ENCODE results near the gene ACOT7. TPM values are rescaled to one million over a fixed set of nuclear protein-coding genes. Genes with fewer than 3 reads are reported as not detected.

Gene ACOT7
- total and polyA plus RNA-seq, 2 experiments from 2014 or later = 20.3 to 39.9 TPM

DNA sequence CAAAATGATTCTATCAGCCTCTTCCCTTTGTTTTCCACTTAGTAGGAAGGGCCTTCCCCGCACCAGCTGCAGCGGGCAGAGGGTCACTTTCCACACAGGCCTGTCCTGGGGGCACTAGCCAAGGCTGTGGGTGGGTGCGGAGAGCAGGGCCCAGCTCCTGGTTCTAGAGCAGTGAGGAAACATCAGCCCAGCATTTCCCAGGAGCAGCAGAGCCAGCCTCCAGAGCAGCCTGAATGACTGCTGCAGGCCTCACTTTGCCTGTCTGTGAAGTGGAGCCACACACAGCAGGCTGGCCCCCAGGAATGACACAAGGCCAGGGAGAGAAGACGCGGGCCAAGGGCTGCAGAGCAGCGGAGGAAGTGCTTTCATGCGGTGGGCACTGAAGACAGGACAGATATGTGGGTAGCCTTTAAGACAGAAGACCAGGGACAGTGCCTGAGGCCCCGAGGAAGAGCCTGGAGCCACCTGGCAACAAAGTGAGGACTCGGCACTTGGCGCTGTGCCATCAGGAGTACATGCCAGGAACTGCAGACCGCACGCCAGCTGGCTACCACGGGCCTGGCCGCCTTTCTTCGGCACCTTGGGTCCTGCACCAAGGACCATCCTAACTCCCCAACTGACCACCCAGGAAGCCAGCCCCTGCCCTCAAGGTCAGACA is 42.0 kb downstream of the ACOT7 start:
- Histone ChIP-seq H3K79me2 (peaks cover 5% of the 10 kb centered on the region), H3K4me1 (ENCODE audit: insufficient read depth) (peaks cover 14% of the 10 kb centered on the region), H3K9me3 (ENCODE audit: low read depth) (no peaks in the 10 kb centered on the region), H4K20me1 (ENCODE audit: insufficient read depth, poor library complexity, severe bottlenecking) (no peaks in the 10 kb centered on the region), H3K4me2 (no peak overlapping the region), H3K9me2 (replicated peaks; ENCODE audit: insufficient read depth) (no peaks in the 10 kb centered on the region), H3K27me3 (no peaks in the 10 kb centered on the region), H3K36me3 (replicated peaks; ENCODE audit: insufficient read depth, low read depth) (no peaks in the 10 kb centered on the region), H2AFZ (no peak overlapping the region), H3K27ac (no peak overlapping the region), H3K4me3 (no peak overlapping the region)
- DNase-seq (ENCODE audit: low spot score) = no peak
- no peak for TF ChIP-seq EZH2phosphoT487 (IDR thresholded peaks at IDR 0.05; ENCODE audit: low read depth, severe bottlenecking, unreplicated experiment)
- TF ChIP-seq, protein P1, sequence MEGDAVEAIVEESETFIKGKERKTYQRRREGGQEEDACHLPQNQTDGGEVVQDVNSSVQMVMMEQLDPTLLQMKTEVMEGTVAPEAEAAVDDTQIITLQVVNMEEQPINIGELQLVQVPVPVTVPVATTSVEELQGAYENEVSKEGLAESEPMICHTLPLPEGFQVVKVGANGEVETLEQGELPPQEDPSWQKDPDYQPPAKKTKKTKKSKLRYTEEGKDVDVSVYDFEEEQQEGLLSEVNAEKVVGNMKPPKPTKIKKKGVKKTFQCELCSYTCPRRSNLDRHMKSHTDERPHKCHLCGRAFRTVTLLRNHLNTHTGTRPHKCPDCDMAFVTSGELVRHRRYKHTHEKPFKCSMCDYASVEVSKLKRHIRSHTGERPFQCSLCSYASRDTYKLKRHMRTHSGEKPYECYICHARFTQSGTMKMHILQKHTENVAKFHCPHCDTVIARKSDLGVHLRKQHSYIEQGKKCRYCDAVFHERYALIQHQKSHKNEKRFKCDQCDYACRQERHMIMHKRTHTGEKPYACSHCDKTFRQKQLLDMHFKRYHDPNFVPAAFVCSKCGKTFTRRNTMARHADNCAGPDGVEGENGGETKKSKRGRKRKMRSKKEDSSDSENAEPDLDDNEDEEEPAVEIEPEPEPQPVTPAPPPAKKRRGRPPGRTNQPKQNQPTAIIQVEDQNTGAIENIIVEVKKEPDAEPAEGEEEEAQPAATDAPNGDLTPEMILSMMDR (IDR thresholded peaks at IDR 0.05; ENCODE audit: poor library complexity) = no peak
- TF ChIP-seq EZH2 (IDR thresholded peaks at IDR 0.05; ENCODE audit: borderline replicate concordance) = no peak
- 93% methylated on average over 14 of the region's 15 CpGs for WGBS (ENCODE audit: low lambda C conversion rate, missing lambda C conversion rate)

DNA sequence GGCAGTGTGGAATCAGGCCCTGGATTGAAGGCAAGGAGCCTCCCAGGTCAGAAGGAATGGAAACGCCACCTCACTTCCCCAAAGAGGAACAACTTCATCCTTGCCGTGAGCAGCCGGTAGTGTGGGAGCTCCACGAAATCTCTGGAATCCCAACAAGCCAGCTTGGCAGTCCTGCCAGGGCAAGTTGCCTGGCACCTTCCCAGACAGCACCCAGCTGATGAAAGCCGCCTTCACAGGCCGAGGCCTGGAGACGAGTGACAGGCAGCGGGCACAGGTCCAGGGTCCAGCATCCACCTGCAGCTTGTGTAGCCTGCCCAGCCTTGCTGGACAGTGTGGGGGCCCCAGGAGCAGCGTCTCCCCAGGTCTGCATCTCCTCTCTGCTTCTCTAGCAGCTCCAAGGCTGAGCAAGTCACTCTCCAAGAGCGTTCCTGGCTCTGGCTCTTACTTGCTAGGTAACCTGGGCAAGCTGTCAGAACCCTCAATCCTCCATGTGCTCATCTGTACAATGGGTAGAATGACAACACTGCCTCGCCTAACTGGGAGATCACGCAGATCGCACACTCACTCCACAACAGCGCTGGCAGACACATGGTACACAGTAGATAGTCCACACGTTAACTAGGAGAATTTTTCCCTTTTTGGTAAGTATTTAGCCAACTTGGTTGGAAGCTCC is 43.0 kb downstream of the ACOT7 start:
- no peaks in the 10 kb centered on the region for H3K9me2 ChIP-seq (replicated peaks; ENCODE audit: insufficient read depth)
- H2AFZ ChIP-seq = no peak overlapping the region
- peaks cover 14% of the 10 kb centered on the region for H3K4me1 ChIP-seq (ENCODE audit: insufficient read depth)
- H3K79me2 ChIP-seq = peaks cover 5% of the 10 kb centered on the region
- H4K20me1 ChIP-seq (ENCODE audit: insufficient read depth, poor library complexity, severe bottlenecking) = no peaks in the 10 kb centered on the region
- H3K9me3 ChIP-seq (ENCODE audit: low read depth) = no peaks in the 10 kb centered on the region
- 95% methylated on average over 15 of the region's 15 CpGs for WGBS (ENCODE audit: low lambda C conversion rate, missing lambda C conversion rate)
- no peak overlapping the region for H3K4me2 ChIP-seq
- TF ChIP-seq, protein P1 (IDR thresholded peaks at IDR 0.05; ENCODE audit: poor library complexity) = no peak
- no peak for TF ChIP-seq EZH2 (IDR thresholded peaks at IDR 0.05; ENCODE audit: borderline replicate concordance)
- no peak for TF ChIP-seq EZH2phosphoT487 (IDR thresholded peaks at IDR 0.05; ENCODE audit: low read depth, severe bottlenecking, unreplicated experiment)
- no peaks in the 10 kb centered on the region for H3K27me3 ChIP-seq
- no peak overlapping the region for H3K4me3 ChIP-seq
- no peaks in the 10 kb centered on the region for H3K36me3 ChIP-seq (replicated peaks; ENCODE audit: insufficient read depth, low read depth)
- H3K27ac ChIP-seq = no peak overlapping the region
- no peak for DNase-seq (ENCODE audit: low spot score)

DNA sequence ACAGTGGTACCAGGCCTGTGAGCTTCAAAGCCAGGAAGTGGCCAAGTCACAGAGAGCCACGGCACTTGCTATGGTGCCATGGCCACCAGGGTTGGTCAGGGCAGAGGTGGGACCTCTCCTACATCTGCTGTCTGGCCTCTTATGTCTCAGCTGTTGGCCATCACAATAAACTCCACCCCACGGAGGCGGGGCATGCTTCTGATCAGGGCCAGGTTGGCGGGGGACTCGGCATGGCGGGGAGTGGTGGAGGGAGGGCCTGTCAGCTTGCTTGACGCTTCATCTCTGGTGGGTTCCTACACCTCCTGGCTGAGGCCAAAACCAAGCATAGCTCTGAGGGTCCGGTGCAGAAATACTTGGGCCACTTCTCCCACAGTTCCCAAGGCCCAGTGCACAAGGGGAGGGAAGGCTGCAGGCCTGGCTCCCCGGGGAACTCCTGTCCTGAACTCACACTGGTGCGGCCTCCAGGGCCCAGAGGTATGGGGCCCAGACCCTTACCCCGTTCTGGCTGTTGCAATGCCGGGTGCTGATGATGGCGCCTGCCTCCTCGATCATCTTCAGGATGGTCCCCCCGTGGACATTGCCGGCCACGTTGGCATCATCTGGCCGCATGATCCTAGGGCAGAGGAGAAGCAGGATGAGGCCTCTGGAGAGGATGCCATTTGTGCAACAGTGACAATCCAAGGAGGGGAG is 44.2 kb downstream of the ACOT7 start:
- H3K27ac ChIP-seq = no peak overlapping the region
- no peak for DNase-seq (ENCODE audit: low spot score)
- no peak for TF ChIP-seq EZH2 (IDR thresholded peaks at IDR 0.05; ENCODE audit: borderline replicate concordance)
- TF ChIP-seq, protein P1 (IDR thresholded peaks at IDR 0.05; ENCODE audit: poor library complexity) = no peak
- no peak for TF ChIP-seq EZH2phosphoT487 (IDR thresholded peaks at IDR 0.05; ENCODE audit: low read depth, severe bottlenecking, unreplicated experiment)

More for the DNA sequence above, 44.2 kb downstream of the ACOT7 start:
- Histone ChIP-seq H3K4me1 (ENCODE audit: insufficient read depth) (peaks cover 13% of the 10 kb centered on the region), H3K4me3 (no peak overlapping the region), H3K27me3 (no peaks in the 10 kb centered on the region), H3K36me3 (replicated peaks; ENCODE audit: insufficient read depth, low read depth) (no peaks in the 10 kb centered on the region), H3K4me2 (no peak overlapping the region), H3K9me2 (replicated peaks; ENCODE audit: insufficient read depth) (no peaks in the 10 kb centered on the region), H4K20me1 (ENCODE audit: insufficient read depth, poor library complexity, severe bottlenecking) (no peaks in the 10 kb centered on the region), H3K79me2 (peaks cover 5% of the 10 kb centered on the region), H3K9me3 (ENCODE audit: low read depth) (no peaks in the 10 kb centered on the region), H2AFZ (no peak overlapping the region)
- 93% methylated on average over 18 of the region's 18 CpGs for WGBS (ENCODE audit: low lambda C conversion rate, missing lambda C conversion rate)
